Activated CD8-positive, alpha-beta memory T cell treated with anti-CD3 and anti-CD28 coated beads for 4 hours (primary cell): ENCODE measurements around the gene ZNF320.
"Not testable (repeated sequence)": the region's sequence is repeated elsewhere in the genome, so short reads cannot be mapped to it uniquely, and the experiment has no call there.

Experiments
- DNase-seq, 2 donors: peaks; one replicate each; pipeline ENCODE4 v3.0.0-alpha.2; 2020; ENCODE audit warnings: low read depth in 2 of 2

Gene ZNF320

GRCh38 chr19:52897138-52897935, at the start of gene ZNF320:
TSS of gene ZNF320 (minus strand) at chr19:52897635. CDS start at chr19:52890255, 7,380 bp downstream.
- peak; percentile 83 to 84 for DNase-seq

GRCh38 chr19:52946322-52947310, 49.2 kb upstream of the ZNF320 start:
- no peak for DNase-seq

- DNase-seq: no peak
Measured at GRCh38 chr19:52945652-52946321, 48.4 kb upstream of the ZNF320 start.

GRCh38 chr19:52944703-52945493, 47.5 kb upstream of the ZNF320 start:
- DNase-seq: not testable (repeated sequence)

GRCh38 chr19:52943884-52944643, 46.6 kb upstream of the ZNF320 start:
- no peak for DNase-seq

GRCh38 chr19:52943134-52943883, 45.9 kb upstream of the ZNF320 start:
- no peak for DNase-seq

GRCh38 chr19:52942386-52943133, 45.1 kb upstream of the ZNF320 start:
- peak; percentile 90 for DNase-seq

GRCh38 chr19:52941941-52942385, 44.5 kb upstream of the ZNF320 start:
- DNase-seq: no peak

- not testable (repeated sequence) for DNase-seq
Measured at GRCh38 chr19:52941523-52941922, 44.1 kb upstream of the ZNF320 start.

- DNase-seq: not testable (repeated sequence)
Measured at GRCh38 chr19:52940905-52941304, 43.5 kb upstream of the ZNF320 start.

- DNase-seq: no peak
Measured at GRCh38 chr19:52938761-52939160, 41.3 kb upstream of the ZNF320 start.

- no peak for DNase-seq
Measured at GRCh38 chr19:52936954-52937325, 39.5 kb upstream of the ZNF320 start.

- no peak for DNase-seq
Measured at GRCh38 chr19:52936151-52936953, 38.9 kb upstream of the ZNF320 start.

- no peak for DNase-seq
Measured at GRCh38 chr19:52935434-52935833, 38.0 kb upstream of the ZNF320 start.

GRCh38 chr19:52924641-52925040, 27.2 kb upstream of the ZNF320 start:
- not testable (repeated sequence) for DNase-seq

GRCh38 chr19:52923778-52924593, 26.6 kb upstream of the ZNF320 start:
- no peak for DNase-seq
